Fibroblast of the aortic adventitia (primary cell): Measurements from ENCODE around the gene DNAJC13. TPM values are rescaled to one million over a fixed set of nuclear protein-coding genes. Genes with fewer than 3 reads are reported as not detected.

Source experiments
- DNase-seq: peaks from one replicate; pipeline ENCODE4 v3.0.0-alpha.2; 2010; ENCODE audit warnings: low read depth
- H3K4me3 ChIP-seq: 2 replicates; pipeline ENCODE4 v1.5.1; 2011; ENCODE audit warnings: low read depth, mild to moderate bottlenecking, control low read depth, low read length, moderate library complexity
- CTCF ChIP-seq: IDR thresholded peaks from 2 replicates; pipeline ENCODE4 v1.5.1; 2011; ENCODE audit warnings: mild to moderate bottlenecking, low read length, control low read depth, inconsistent platforms; ENCODE audit not compliant: insufficient read depth
- total RNA-seq: library from RNA; depleted of rRNA; stranded (reverse); fragments of >200 nt; gene quantifications from 2 replicates; pipeline ENCODE4 v1.2.3, GENCODE V29; 2012; ENCODE audit warnings: low replicate concordance

Gene DNAJC13
- total RNA-seq, 1 donor, result 125 TPM

- no peak overlapping the region for H3K4me3 ChIP-seq
- TF ChIP-seq CTCF, result no peak
- DNase-seq, result peak; percentile 68
These were observed 151.9 kb downstream of the DNAJC13 start for GRCh38 chr3:132569153-132569552.

- no peak for TF ChIP-seq CTCF
- H3K4me3 ChIP-seq, result no peak overlapping the region
- peak; percentile 80 for DNase-seq
These were observed 152.3 kb downstream of the DNAJC13 start for GRCh38 chr3:132569580-132569979.

DNA sequence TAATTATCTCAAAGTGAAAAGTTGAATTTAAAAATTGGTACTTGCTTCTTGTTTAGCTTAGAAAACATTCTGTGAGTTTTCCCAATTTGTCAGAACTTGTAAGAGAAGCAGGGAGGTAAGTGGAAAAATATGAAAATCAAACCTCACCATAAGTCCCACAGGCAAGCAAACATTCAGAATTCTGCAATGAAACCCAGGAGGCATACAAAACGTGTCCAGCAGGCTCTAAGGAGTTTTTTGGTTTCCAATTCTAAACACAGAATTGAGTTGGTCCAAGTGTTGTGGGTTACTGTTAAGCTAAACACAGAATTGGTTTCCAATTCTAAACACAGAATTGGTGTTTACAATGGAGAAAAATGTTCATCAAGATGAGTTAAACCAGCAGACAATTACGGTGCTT, 152.7 kb downstream of the DNAJC13 start:
- no peak for DNase-seq
- no peak overlapping the region for H3K4me3 ChIP-seq
- no peak for TF ChIP-seq CTCF

DNA sequence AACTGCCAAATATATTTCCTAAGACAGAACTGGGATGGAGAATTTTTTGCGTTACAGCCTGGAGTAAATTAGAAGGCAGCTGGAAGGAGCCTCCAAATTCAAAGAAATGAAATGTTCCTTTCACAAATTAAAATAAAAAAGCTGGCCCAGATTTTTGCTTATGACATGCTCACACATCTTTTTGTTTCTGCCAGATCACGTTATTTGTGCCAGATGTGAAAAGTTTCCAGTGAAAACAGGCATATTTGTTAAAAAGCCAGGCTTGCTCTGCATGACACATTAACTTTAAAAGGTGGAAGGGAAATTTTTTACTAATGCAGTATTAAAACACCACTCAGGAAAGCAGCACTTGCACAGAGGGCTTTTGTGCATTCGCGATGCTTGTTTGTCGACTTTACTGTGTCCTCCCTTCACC, 156.5 kb downstream of the DNAJC13 start:
- DNase-seq, result peak; percentile 93
- H3K4me3 ChIP-seq, result no peak overlapping the region
- TF ChIP-seq CTCF, result no peak

DNA sequence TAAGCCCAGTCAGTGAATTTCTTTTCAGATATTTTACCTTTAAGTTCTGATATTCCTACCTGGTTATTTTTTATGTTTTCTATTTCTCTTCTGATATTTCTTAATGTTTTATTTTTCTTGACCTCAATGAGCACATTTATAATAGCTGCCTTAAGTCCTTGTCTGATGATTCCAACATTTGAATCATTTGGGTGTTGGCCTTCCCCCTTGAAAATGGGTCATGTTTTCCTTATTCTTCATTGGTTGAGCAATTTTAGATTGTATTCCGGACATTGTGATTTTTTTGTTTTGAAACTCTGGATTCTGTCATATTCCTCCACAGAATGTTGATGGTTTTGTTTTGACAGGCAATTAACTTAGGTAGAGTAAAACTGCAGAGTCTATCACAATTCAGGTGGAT, 170.1 kb downstream of the DNAJC13 start:
- H3K4me3 ChIP-seq, result no peak overlapping the region
- peak; percentile 36 for DNase-seq
- no peak for TF ChIP-seq CTCF

Other genes starting within 250 kb of the DNAJC13 start
- gene ACP3, start 100.1 kb upstream of the DNAJC13 start, total RNA-seq, result 0.63 TPM in 1 of 2 replicates, not detected in the other
- gene ACKR4, start 179.8 kb downstream of the DNAJC13 start, total RNA-seq, result 11.4 and 175 TPM in 2 replicates
- 37.8 and 38.9 TPM in 2 replicates for gene ACAD11, start 242.3 kb downstream of the DNAJC13 start, total RNA-seq
- gene UBA5, start 242.8 kb downstream of the DNAJC13 start, total RNA-seq, result 39.5 and 120 TPM in 2 replicates